Tibial nerve (tissue), 4 donors: ENCODE data around the gene CD40. TPM values are rescaled to one million over a fixed set of nuclear protein-coding genes. Genes with fewer than 3 reads are reported as not detected.
A peak's percentile ranks its signal among the peaks of the same experiment; 100 is the strongest.

ENCODE experiments used
- DNase-seq, 2 donors: peaks; one replicate each; pipeline ENCODE4 v3.0.0-alpha.2; 2019; ENCODE audit warnings: low spot score in 2 of 2
- H3K27ac ChIP-seq, 4 donors: fragments of 200-600 bp; sonication (generic) in 3 of 4; one replicate each; pipeline ENCODE4 v1.5.1; 2017 to 2019; ENCODE audit warnings: mild to moderate bottlenecking in 1 of 4
- H3K27me3 ChIP-seq, 2 donors: fragments of 200-600 bp; sonication (generic) in 1 of 2; one replicate each; pipeline versions ENCODE4 v1.5.1 to v1.6.0; 2017 to 2019
- H3K36me3 ChIP-seq, 3 donors: fragments of 200-600 bp; sonication (generic); one replicate each; pipeline ENCODE4 v1.5.1; 2018 to 2019
- H3K4me1 ChIP-seq, 4 donors: fragments of 200-600 bp; sonication (generic) in 3 of 4; one replicate each; pipeline ENCODE4 v1.5.1; 2017 to 2019
- H3K4me3 ChIP-seq, 4 donors: fragments of 200-600 bp; sonication (generic) in 3 of 4; one replicate each; pipeline ENCODE4 v1.5.1; 2017 to 2019; ENCODE audit warnings: mild to moderate bottlenecking in 1 of 4, moderate library complexity in 1 of 4
- H3K9me3 ChIP-seq, 4 donors: fragments of 200-600 bp; sonication (generic) in 3 of 4; one replicate each; pipeline ENCODE4 v1.5.1; 2017 to 2019
- EP300 ChIP-seq, 2 donors: sonication (generic); formaldehyde crosslinking; IDR thresholded peaks; one replicate each; pipeline ENCODE4 v1.6.1; 2017; ENCODE audit warnings: antibody characterized with exemption in 2 of 2, mild to moderate bottlenecking in 1 of 2
- POLR2A ChIP-seq, 2 donors: fragments of 450-650 bp; IDR thresholded peaks; one replicate each; pipeline ENCODE4 v1.6.1; 2017; ENCODE audit warnings: antibody characterized with exemption in 2 of 2, mild to moderate bottlenecking in 2 of 2, moderate library complexity in 2 of 2
- WGBS, 2 donors: methylation state at CpG; one replicate each; pipeline ENCODE4 v1.1.5; 2018; 5-methylcytosine and 5-hydroxymethylcytosine counted together
- total RNA-seq, 4 donors: library from RNA; depleted of rRNA; stranded (reverse); fragments of >200 nt; gene quantifications; one replicate each; pipeline ENCODE4 v1.1.0, GENCODE V29; 2016
- TF ChIP-seq, protein P1 (sequence below), 5 experiments: fragments of 200-600 bp in 3 of 5; fragments of 450-650 bp in 2 of 5; sonication (generic) in 3 of 5; IDR thresholded peaks; one replicate each; pipeline ENCODE4 v1.5.1; 2016 to 2019; ENCODE audit warnings: antibody characterized with exemption in 5 of 5, mild to moderate bottlenecking in 3 of 5, moderate library complexity in 2 of 5

The CD40 gene
- total RNA-seq, 4 donors from 2014 or later = 18.0 to 32.8 (median 25.1) TPM

DNA sequence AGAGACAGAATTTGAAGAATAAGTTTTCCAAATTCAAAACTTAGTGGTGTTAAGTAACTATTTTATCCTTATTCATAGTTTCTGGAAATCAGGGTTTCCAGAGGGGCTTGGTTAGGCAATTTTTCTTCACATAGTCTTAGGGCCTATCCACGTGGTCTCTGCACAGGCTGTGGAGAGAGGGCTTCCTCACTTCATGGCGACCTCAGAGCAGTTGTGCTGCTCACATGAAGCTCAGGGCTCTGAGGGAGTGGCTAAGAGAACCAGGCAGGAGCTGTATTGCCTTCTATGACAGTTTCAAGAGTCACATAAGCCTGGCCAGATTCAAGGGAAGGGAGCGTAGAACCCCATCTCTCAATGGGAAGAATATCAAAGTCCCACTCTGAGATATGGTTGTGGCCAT lies 13.9 kb upstream of the CD40 start:
- Histone ChIP-seq H3K36me3 (no peaks in the 10 kb centered on the region), H3K9me3 (no peaks in the 10 kb centered on the region), H3K4me3 (no peak overlapping the region), H3K27ac (no peak overlapping the region), H3K27me3 (peaks cover 0 to 78% of the 10 kb centered on the region in 2 donors), H3K4me1 (peaks cover 0 to 5% (median 0%) of the 10 kb centered on the region in 4 donors)
- TF ChIP-seq POLR2A (IDR thresholded peaks at IDR 0.05) (no peak), EP300 (IDR thresholded peaks at IDR 0.05) (no peak)
- TF ChIP-seq, protein P1, sequence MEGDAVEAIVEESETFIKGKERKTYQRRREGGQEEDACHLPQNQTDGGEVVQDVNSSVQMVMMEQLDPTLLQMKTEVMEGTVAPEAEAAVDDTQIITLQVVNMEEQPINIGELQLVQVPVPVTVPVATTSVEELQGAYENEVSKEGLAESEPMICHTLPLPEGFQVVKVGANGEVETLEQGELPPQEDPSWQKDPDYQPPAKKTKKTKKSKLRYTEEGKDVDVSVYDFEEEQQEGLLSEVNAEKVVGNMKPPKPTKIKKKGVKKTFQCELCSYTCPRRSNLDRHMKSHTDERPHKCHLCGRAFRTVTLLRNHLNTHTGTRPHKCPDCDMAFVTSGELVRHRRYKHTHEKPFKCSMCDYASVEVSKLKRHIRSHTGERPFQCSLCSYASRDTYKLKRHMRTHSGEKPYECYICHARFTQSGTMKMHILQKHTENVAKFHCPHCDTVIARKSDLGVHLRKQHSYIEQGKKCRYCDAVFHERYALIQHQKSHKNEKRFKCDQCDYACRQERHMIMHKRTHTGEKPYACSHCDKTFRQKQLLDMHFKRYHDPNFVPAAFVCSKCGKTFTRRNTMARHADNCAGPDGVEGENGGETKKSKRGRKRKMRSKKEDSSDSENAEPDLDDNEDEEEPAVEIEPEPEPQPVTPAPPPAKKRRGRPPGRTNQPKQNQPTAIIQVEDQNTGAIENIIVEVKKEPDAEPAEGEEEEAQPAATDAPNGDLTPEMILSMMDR (IDR thresholded peaks at IDR 0.05) = no peak
- WGBS, 2 donors = 69 to 83% methylated on average over 3 of the region's 3 CpGs
- no peak for DNase-seq

DNA sequence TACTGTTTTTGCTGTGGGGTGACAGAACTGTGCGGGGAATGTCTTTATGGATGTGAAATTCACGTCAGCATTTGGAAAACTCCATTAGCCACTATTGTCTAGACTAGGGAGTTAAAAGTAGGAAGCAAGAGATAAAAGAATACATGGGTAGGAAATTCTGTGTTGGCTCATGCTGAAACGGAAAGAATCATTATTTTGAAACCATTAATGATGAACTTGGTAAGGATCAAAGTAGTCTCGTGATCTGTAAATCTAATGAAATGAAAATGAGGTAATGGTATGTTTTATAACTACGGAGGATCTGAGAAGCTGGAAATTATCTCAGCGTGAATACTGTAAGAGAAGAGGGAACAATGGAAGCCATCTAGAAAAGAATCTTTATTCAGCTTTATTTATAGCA lies 11.1 kb upstream of the CD40 start:
- TF ChIP-seq POLR2A (IDR thresholded peaks at IDR 0.05) (no peak), EP300 (IDR thresholded peaks at IDR 0.05) (no peak)
- TF ChIP-seq, protein P1 (IDR thresholded peaks at IDR 0.05) = no peak
- Histone ChIP-seq H3K36me3 (no peaks in the 10 kb centered on the region), H3K4me3 (no peak overlapping the region), H3K27me3 (peaks cover 0 to 53% of the 10 kb centered on the region in 2 donors), H3K27ac (no peak overlapping the region), H3K9me3 (no peaks in the 10 kb centered on the region), H3K4me1 (no peaks in the 10 kb centered on the region)
- DNase-seq = no peak
- WGBS, 2 donors = 69 to 72% methylated on average over 6 of the region's 6 CpGs

DNA sequence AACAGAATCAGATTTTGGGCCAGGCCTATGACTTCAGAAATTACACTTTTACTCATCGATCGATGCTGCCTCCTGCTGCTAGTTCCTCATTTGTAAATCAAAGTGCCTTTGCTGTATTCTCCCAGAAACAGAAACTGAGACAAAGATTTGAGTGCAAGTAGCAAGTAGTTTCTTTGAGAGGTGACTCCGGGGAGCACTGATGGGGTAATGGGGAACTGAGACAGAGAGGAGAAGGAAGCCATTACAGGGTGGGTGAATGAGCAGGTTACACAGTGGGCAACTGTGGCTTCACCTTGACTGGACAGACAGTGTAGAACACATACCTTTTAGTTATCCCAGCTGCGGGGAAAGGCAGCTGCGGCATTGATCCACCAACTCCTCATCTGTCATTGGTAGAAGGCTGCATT lies 9.7 kb upstream of the CD40 start:
- TF ChIP-seq, protein P1 (IDR thresholded peaks at IDR 0.05) = no peak
- no peak for TF ChIP-seq EP300 (IDR thresholded peaks at IDR 0.05)
- TF ChIP-seq POLR2A (IDR thresholded peaks at IDR 0.05) = no peak
- no peaks in the 10 kb centered on the region for H3K9me3 ChIP-seq
- no peaks in the 10 kb centered on the region for H3K36me3 ChIP-seq
- peaks cover 0 to 40% of the 10 kb centered on the region in 2 donors for H3K27me3 ChIP-seq
- no peak for DNase-seq
- H3K27ac ChIP-seq = no peak overlapping the region
- 81 to 82% methylated on average over 5 of the region's 5 CpGs for WGBS, 2 donors
- no peaks in the 10 kb centered on the region for H3K4me1 ChIP-seq
- H3K4me3 ChIP-seq = no peak overlapping the region

DNA sequence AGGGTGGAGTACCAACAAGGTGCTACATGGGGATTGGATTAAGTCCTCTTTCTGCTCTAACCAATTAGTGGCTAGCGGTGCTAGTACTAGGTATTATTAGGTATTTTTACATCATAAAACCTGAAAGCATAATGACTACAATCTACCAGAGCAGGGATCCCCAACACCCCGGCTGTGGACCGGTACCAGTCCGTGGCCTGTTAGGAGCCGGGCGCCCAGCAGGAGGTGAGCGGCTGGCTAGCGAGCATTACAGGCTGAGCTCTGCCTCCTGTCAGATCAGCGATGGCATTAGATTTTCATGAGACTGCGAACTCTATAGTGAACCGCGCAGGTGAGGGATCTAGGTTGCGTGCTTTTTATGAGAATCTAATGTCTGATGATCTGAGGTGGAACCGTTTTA lies 9.1 kb upstream of the CD40 start:
- Histone ChIP-seq H3K4me3 (no peak overlapping the region), H3K4me1 (no peaks in the 10 kb centered on the region), H3K9me3 (no peaks in the 10 kb centered on the region), H3K27me3 (peaks cover 0 to 35% of the 10 kb centered on the region in 2 donors), H3K27ac (no peak overlapping the region), H3K36me3 (no peaks in the 10 kb centered on the region)
- WGBS, 2 donors = 86 to 91% methylated on average over 14 of the region's 14 CpGs
- DNase-seq = no peak
- TF ChIP-seq, protein P1 (IDR thresholded peaks at IDR 0.05) = no peak
- no peak for TF ChIP-seq EP300 (IDR thresholded peaks at IDR 0.05)

DNA sequence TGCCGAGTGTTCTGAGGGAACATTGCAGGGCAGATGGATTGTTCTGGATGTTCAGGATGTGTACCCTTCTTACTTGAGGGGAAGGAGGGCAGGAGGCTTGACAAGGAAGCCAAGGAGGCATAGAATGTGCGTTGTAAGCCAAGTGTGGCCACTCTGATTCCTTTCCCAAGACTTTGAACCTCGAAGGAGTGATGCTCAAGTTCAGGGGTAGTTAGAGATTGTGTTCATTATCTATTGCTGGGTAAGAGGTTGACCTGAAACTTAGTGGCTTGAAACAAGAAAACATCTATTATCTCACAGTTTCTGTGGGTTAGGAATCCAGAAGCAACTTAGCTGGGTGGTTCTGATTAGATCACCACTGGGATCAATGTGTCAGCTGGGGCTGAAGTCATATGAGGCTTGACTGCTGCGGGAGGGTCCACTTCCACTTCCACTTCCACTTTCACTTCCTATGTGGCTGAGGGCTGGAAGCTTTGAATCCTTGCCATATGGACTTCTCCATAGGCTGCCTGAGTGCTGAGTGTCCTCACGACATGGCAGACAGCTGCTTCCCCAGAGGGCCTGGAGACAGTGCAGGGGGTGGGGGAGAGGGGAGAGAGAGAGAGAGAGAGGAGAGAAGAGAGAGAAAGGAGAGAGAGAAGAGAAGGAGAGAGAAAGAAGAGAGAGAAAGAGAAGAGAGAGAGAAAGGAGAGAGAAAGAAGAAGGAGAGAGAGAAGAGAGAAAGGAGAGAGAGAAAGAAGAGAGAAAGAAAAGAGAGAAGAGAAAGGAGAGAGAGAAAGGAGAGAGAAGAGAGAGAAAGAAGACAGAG lies 6.9 kb upstream of the CD40 start:
- peak in 1 of 2 donors; percentile 28 for DNase-seq
- TF ChIP-seq EP300 (IDR thresholded peaks at IDR 0.05) (peak in 1 of 2 donors; percentile 47), POLR2A (IDR thresholded peaks at IDR 0.05) (no peak)
- H3K36me3 ChIP-seq = no peaks in the 10 kb centered on the region
- H3K27ac ChIP-seq = no peak overlapping the region
- H3K4me3 ChIP-seq = no peak overlapping the region
- peaks cover 0 to 19% of the 10 kb centered on the region in 2 donors for H3K27me3 ChIP-seq
- no peaks in the 10 kb centered on the region for H3K4me1 ChIP-seq
- no peaks in the 10 kb centered on the region for H3K9me3 ChIP-seq
- 54 to 56% methylated on average over 5 of the region's 5 CpGs for WGBS, 2 donors
